NOMO-1 (cell line): ENCODE data around the gene ZNF74.

Experiments
- DNase-seq, 2 experiments: peaks; one replicate each; lab custom pipeline; 2025; ENCODE audit not compliant: unreplicated experiment in 2 of 2; lab: John Stamatoyannopoulos, UW

ZNF74 gene

DNA sequence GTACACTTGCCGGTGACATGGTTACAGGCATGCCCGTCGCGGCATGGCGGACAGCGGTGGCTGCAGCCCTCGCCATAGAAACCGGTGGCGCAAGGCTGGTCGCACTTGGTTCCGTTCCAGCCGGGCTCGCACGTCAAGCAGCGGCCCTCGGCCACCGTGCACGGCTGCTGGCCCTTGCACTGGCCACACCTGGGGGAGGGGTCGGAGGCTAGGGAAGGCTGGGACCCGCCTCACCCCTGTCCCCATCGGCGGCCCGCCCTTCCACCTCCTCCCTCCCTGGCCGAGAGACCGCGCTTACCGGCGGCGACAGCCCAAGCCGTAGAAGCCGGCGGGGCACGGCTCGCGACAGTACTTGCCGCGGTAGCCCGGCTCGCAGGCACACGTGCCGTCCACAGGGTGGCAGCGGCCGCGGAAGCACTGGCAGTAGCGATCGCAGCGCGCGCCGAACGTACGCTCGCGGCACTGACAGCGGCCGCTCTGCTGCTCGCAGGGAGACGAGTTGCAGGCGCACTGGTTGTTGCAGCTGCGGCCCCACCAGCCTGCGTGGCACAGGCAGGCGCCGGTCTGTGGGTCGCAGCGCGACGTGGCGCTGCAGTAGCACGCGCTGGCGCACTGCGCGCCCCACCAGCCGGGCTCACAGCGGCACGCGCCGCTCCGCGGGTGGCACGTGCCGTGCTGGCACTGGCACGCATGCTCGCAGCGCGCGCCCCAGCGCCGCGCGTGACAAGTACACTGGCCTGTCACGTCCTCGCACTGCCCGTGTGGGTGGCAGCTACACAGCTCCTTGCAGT, 37.0 kb downstream of the ZNF74 start:
- DNase-seq, result peak; percentile 43 to 60

DNA sequence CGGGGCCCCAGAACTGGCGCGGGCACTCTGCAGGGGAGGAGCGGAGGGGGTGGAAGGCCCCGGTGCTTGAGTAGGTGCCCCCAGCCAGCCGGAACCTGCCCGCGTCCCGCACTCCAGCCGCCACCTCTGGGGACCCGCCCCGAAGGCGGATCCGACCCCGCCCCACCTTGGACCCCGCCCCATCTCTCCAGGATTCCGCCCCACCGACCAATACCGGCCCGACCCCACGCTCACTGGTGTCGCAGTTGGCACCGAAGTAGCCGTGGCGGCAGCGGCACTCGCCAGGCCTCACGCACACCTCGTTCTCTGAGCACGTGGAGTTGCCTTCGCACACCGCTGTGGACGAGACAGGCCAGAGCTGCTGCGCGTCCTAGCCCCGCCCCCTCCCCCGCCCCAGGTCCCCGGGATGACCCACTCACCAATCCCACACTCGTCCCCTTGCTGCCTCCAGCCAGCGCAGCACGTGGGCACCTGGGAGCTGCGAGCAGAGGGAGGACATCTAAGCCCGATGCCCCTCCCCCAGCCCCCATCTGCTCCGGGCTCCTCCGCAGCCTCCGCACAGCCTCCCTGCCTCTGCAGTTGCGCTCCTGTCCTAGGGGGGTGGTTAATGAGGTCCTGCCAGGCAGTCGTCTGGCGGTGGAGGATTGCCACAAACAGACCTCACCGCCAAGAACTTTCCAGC, 37.7 kb downstream of the ZNF74 start:
- no peak for DNase-seq

DNA sequence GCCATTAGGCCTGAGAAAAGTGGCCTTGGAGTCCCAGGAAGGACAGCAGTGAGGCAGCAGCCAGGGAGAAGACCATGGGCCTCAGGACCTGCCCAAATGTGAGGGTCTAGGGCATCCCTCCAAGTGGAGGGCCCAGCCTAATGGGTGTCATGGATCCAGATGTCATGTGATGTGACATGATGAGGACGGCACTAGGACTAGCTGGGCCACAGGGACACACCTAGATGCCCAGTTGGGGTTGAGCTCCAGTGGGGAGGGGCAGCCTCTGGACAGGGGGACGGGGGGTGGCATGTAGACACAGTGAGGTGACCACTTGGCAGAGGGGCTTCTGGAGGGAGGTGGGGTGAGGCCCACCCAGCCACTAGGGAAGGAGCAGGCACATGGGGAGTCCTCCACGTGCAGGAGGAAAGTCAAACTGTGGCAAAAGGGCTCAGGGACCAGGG, 38.3 kb downstream of the ZNF74 start:
- DNase-seq, result no peak

DNA sequence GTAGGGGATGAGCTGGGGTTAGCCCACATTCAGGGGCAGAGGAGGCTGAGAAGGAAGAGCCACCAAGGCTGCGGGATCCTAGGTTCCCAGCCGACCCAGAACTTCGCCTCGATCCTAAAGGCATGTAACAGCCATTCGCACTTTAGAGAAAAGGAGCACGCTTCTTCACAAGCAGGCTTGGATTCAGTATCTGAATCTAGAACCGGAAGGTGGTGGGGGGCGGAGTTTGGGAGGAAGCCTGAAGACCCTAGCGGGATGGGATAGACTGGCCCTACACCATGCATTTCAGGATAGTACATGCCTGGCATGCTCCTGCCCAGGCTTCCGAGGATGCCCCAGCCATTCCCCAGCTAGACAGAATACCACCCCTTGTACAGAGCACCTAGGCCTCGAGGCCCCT, 39.2 kb downstream of the ZNF74 start:
- no peak for DNase-seq

DNA sequence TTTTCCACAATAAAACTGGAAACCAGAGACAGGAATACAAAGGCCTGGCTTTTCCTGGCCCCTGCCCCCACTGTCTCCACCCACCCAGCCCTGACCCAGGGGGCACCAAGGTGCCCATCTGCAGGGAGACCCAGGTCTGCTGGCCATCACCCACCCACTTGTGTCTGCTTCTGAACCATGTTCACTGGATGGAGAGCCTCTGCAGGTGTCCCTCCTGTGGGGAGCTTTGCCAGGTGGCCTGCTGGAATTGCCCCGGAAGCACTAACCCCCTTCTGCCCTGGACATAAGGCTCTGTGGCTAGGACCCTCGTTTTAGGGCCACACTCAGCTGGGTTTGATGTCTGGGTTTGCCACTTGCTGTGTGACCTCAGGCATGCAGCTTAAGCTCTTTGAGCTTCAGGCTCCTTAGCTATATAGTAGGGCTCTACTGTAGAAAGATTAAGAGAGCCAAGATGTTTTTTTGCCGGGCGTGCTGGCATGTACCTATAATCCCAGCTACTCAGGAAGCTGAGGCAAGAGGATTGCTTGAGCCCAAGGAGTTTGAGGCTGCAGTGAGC, 39.8 kb downstream of the ZNF74 start:
- no peak for DNase-seq

DNA sequence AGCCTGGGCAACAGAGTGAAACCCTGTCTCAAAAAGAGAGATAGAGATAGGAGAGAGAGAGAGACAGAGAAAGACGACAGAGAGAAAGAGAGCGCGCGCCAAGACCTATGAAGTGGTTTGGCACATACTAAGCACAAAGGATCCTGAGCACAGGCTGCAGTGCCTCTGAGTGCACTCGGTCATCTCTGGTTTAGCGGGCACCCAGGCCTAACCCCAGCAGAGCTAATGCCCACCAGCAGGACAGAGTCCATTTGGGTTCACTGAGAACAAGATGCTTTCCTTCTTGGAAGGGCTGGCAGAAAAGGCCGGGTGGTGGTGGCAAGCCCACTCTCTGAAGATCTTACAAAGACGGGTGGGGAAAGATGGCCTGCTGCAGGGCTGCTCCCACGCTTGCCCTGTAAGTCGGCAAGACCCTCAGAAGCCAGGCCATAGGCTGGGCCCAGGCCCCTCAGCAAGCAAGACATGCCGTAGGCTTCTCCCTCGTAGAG, 40.4 kb downstream of the ZNF74 start:
- DNase-seq, result no peak

DNA sequence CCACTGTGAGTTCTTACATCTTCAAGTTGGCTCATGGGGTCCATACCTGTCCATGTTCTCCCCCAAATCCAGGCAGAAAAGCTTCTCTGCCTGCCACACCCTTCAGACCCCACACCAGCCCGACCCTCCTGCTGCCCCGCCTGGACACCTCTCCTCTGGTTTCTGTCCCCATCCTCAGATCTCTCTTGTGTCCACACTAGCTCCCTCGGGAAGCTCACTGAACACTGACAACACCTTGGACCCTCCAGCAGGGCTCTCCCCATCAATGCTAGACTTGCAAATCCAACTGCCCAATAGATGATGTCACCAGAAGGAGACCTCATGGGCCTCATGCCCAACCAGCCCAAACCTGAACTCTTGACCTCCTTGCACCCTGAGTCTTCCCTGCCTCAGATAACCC, 40.8 kb downstream of the ZNF74 start:
- no peak for DNase-seq

DNA sequence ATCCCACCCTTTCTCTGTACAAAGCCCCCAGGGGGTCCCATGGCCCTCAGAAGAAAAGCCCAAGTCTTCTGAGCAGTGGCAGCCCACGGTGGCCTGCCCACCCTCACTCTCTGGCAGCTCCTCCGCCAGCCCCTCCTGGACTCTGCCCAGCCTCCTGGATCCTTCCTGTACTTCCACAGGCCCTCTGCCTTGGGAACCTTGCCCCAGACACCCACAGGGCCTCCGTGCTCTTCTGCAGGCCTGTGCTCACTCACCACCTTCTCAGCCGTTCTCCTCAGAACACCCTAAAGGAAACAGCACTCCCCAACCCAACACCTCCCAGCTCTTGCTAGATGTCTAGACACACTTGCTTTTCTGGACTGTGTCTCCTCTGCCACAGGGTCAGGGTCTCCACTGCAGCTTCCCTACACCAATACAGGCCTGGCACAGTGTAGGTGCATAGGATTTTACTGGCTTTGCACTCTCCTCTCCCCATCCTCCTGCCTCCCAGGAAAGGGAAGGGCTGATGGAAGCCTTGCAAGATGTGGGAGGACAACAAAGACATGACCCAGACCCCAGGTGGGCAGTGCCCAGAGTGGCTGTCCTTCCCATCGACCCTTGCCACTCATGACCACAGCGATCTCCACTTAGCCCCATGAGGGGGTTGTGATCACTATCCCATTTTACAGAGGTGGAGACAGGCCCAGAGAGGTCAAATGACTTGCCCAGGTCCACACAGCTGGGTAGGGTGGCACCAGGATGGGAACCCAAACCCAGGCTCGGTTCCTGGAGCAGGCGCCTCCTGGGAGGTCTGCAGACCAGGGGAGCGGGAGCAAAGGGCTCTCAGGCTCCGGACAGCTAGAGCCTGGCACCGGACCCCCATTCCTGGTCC, 41.7 kb downstream of the ZNF74 start:
- no peak for DNase-seq

DNA sequence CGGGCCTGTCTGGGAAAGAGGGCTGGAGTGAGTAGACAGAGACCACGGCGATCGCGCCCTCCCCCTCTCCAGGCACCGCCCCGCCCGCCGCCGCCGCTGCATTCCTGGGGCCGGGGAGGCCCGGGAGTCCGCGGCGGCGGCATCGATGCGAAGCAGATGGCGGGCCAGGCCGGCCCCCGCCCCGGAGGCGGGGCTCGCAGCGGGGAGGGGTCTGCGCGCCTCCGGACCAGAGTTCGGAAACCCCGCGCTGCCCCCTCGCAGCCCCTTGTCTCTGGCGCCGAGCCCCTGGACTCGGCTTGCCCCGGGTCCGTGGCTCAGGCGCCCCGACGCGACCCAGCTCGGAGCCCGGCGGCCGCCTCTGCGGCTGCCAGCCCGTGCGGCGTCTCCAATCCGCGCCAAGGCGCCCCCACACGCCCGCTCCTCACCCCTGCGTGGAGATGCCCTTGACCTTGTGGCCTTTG, 42.4 kb downstream of the ZNF74 start:
- DNase-seq, result no peak

DNA sequence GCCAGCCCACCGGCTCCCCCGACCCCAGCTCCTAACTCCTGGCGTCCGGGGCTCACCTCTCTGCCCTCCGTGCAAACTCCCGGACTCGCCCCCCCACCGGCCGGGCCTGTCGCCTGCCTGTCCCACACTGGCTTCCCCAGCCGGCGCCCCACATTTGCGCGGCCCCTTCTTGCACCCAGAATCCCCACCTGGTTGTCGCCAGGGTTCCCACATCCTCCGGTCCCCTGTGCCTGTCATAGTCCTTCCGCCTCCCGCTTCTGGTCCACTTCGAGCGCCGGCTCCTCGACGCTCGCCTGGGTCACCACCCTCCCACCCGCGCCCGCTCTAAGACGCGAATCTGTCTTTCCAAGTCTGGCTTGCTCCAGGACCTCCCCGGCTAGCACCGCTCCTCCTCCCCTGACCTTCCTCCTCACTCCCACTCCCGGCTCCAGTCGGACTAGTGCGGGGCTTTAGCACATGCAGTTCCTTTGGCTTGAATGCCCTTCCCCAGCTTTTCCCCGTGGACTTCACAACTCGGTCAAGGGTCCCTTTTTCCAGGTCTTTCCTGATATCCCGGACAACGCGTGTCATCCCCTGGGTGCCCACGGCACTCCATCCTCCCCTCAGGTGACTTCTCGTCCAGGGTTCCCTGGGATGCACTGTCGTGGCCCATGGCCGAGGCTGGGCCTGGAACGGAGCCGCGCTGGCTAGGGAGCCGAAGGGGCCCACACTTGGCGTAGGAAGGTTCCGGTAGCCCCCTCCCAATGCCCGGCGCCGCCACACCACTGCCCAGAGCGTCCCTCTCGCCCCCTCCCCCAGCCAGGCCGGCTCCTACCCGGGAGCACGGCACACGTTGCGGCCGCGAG, 43.0 kb downstream of the ZNF74 start:
- DNase-seq, result peak in 1 of 2 experiments; percentile 2

DNA sequence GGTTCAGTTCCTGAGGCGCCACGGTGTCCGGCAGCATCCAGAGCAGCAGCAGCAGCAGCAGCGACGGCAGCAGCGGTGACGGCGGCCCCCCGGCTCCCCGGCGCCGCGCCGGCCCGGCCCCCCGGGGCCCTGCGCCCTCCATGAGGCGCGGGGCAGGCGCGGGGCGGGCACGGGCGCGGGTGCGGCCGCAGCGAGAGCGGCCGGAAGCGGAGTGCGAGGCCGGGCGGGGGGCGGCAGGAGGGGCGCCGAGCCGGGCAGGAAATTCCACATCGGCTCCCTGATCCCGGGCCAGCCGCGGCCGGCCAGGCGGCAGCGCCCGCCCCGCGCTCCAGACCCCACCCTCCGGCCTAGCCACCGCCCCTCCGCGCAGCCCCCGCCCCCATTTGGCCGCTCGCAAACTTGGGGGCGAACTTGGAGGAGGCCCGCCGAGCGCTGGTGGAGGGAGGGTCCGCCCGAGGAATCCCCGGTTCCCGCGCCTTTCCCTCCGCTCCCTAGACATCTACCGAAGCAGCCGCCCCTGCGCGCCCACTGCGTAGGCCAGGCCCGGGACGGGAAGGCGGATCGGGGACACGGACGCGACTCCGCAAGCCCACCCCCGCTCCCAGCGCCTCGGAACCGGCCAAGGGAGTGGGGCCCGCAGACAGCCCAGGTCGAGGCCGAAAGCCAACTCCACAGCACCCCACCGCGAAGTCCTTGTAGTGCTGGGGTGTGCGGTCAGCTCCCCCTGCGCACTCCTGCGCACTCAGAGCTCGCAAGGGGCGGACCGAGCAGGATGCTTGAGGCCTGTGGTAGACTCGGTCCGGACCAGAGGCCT, 43.9 kb downstream of the ZNF74 start, which contains the start of gene SCARF2:
Gene SCARF2, minus strand, starts transcription at position 213 of the 814 bp plus-strand sequence. Its CDS starts 71 bp downstream, at position 142.
- DNase-seq, result no peak

DNA sequence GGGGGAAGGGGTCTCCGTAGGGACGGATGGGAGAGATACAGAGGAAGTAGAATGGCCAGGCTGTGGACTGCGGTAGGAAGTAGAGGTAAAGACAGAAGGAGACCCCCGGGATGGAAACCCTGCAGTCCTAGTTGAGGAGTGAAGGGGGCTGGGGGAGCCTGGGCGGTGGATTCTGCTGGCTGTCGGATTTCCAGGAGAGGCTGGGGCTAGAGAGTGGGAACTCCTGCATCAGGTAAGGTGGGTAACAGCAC, 44.4 kb downstream of the ZNF74 start:
- no peak for DNase-seq

DNA sequence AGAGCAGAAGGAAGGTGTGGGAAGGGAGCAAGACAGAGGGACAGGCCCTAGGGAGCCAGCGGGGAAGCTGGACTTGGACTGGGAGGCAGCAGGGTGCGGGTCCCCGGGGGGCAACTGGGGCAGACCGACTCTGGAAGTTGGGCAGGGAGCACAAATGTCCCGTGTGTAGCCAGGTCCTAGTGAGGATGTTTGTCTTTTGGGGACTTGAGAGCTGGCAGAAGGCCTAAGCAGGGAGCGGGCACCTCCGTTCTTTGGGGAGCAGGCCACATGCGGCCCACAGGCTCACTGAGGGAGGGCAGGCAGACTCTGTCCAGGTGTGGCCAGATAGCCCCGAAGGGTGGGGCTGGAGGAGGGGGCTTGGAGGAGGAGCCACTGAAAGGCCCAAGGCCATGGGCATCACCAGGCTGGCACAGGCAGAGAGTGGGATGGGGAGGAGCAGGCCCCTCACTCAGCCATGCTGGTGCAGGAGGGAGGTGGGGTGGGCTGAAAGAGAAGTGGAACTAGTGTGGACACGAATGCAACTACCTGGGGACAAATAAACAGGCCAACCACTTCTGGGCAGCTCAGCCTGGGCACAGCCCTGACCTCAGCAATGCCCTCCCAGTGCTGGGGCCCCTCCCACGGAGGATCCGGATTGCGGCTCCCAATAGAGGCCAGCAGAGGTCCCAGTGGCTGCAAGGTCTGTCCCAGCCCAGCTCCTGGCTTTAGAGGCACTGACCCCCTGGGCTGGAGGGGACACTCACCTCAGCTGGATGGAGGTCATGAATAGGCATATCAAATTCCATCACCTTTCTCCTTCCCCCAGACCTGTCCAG, 44.9 kb downstream of the ZNF74 start:
- no peak for DNase-seq

DNA sequence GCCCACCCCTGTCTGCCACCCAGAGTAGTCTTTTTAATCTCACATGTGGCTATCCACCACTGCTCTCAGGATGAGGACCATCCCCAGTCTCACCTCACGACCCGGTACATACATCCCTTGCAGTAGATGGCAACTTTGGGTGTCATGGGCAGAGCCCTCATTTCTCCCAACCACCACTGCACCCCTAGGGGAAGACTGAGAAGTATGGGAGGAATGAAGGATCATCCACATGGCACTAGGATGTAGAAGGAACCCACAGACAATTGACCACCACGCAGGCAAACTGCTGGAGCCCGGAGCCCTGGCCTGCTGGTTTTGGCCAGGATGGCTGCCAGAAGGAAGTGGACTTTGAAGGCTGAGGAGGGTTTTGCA, 45.6 kb downstream of the ZNF74 start:
- no peak for DNase-seq

DNA sequence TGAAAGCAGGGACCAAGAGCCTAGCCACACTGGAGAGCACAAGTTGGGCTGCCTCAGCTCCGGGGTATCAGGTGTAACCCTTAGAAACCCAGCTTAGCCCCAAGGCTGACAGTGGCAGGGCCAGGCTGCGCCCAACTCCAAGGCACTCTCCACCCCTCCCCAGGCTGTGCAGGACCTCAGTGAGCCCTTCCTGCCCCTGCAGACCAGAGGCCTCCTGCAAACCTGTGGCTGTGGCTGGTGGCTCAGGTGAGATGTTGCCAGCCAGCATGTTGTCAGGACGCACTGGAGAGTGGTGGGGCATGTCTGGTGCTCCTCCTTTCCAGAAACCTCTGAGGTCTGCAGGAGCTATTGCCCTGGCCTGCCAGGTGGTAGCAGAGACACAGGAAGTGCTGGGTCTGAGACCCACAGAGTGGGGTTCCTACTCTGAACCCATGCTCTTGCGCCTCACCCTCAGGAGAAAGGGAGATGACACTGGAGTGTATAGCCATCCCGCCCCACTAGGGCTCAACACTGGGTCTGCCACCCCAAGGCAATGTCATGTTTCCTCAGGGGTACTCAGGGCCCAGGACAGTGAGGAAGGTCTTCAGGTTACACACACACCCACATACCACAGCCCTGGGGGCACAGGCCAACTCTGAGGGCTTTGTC, 46.1 kb downstream of the ZNF74 start:
- no peak for DNase-seq

DNA sequence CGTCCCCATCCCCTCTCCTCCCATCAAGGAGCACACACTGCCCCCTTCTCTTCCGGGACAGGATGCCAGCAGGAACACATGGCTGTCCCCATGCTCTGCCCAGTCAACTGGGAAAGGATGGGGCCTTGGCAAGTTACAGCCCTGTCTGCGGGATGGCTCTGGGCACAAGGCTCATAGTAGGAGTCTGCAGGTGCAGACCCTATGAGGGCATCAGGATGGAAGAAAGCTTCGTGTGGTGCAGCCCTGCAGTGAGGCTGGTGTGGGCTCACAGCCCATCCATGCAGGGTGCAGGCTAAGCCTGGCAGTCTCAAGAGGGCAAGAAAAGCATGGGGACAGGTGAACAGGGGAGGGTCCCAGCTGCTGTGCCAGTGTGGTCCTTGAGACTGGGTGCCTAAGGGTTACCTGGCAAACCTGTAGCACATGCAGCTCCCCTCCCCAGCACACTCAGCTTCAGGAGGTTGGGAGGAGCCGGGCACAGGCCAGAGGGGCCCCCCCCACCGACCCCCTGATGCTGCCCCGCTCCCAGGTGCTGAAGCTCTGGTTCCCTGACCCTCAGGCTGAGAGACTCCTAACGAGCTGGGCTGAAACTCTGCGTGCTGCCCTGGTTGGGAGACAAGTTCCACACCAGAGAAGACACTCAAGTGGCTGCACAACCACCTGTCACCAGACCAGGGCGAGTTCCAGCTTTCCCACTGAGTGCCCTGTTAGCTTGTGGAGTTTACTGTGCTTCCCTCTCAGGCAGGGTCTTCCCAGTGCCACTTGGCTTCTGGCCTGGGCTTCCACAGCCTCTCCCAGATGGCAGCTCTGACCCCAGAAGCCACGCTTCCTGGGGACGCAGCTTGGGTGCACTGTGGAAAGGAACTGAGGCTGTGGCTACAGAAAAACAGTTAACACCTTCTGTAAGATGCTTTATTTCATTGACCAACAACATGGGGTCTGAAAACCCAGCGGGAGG, 47.0 kb downstream of the ZNF74 start:
- no peak for DNase-seq
